Activated naive CD4-positive, alpha-beta T cell treated with Interleukin-2 at 50 U/mL for 16 hours (primary cell): Measurements from ENCODE around the gene SRCIN1.

ENCODE experiments used
- DNase-seq: peaks from one replicate; pipeline ENCODE4 v3.0.0-alpha.2; 2020

Gene SRCIN1

DNA sequence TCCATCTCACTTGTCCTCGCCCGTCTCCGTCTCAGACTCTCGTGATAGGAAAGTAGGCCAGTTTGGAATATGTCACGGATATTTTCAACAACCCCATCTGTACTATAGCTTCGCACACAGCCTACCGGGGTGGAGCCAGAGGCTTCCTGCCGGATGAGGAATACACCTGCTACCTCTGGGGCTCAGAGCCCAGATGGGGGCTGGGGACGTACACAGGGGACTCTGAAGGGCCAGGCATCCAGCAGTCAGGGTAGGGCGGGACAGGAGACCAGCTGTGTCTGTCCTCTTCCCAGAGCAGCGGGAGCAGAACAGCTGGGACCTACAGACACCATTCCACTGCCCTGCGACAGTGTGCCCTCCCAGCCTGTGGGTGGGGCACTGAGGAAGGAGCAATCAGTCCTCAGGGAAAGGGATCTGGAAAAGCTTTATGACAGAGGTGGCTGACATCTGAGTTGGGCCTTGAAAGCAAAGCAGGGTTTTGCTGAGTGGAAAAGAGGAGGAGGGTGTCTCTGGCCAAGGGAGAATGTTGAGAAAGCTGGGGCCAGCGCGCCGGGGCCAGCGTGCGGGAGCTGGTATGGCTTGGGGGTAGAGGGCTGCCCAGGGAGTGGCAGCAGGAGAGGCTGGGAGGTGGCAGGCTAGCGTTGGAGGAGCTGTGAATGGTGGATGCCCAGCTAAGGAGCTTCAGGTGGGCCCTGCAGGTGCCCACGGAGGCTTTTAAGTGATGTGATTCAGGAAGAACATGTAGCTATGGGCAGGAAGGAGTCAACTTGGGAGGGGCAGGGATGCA is 11.5 kb upstream of the SRCIN1 start:
- no peak for DNase-seq

DNA sequence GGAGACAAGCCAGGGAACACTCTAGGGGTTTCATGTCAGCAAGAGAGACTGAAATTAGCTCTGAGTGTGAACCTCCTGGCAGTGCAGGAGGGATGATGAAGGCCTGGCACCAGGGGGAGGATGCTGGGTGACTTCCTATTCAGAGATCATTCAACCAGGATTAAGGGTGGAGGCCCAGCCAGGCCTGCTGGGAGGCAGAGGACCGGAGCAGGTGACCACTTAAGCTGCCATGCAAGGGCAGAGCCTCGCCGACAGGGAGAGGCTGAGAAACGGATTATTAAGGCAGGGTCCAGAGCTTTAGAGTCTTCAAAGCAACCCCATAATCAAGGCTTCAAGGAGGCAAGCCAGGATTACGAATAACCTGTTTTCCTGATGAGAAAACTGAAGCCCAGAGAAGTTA is 10.6 kb upstream of the SRCIN1 start:
- no peak for DNase-seq

DNA sequence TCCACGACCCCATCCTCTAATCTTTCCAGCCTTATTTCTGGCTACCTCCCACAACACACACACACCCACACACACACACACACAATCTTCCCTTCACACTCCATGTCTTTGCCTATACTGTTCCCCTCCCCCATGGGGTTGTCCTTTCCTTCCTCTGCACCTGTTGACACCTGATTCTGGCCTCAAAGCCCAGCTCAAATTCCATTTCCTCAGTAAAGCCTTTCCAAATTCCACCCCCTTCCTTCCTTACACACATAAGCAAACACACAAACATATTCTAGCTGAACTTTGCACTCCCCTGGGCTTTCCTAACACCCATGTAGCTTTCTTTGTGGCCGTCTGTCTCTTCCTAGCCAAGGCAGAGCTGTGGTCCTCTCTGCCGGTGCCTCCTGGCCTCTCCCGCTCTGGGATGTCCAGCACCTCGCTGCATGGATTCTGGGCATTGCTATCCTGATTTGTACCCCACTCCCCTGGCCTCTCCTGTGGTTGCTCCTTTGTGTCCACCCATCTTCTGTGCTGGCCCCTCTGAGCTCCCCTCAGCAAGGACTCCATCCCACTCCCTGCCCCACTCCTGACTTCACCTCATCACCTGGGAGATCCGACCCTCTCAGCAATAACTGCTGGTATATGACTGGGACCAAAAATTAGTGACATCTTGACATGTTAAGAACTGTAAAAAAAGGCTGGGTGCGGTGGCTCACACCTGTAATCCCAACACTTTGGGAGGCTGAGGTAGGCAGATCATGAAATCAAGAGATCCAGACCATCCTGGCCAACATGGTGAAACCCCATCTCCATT is 8.4 kb upstream of the SRCIN1 start:
- DNase-seq, result no peak

DNA sequence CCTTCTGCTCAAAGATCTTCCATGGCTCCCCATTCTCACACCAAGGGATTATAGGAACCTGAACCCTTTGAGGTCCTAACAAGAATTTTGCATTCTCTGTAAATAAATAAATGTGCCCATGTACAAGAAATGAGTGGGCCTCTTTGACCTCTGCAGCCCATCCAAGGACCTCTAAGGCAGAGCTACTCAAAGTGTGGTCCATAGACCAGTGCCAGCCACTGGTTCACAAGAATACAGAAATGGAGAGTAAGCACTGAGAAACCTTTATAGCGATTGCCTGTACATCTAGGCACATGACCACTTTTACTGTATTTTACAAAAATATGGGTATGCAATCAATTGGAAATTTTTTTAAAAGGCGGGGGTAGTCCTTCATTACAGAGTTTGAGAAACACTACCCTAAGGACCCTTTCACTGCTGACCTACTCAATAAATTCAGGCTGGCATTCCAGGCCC is 7.8 kb upstream of the SRCIN1 start:
- DNase-seq, result no peak

DNA sequence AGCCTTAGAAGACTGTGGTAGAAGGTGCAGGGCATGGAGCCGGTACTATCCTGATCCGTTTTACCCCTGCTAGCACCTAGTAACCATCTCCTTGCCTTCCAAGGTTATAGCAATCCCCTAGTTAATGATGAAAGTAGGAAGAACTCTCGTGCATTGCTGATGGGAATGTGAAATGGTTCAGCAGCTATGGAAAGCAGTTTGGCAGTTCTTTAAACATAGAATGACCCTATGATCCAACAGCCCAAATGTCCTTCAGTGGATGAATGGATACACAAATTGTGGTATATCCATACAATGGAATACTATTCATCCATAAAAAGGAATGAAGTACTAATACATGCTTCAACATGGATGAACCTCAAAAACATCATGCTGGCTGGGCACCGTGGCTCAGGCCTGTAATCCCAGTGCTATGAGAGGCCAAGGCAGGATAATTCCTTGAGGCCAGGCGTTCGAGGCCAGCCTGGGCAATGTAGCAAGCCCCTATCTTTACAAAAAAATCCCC is 6.2 kb upstream of the SRCIN1 start:
- no peak for DNase-seq

DNA sequence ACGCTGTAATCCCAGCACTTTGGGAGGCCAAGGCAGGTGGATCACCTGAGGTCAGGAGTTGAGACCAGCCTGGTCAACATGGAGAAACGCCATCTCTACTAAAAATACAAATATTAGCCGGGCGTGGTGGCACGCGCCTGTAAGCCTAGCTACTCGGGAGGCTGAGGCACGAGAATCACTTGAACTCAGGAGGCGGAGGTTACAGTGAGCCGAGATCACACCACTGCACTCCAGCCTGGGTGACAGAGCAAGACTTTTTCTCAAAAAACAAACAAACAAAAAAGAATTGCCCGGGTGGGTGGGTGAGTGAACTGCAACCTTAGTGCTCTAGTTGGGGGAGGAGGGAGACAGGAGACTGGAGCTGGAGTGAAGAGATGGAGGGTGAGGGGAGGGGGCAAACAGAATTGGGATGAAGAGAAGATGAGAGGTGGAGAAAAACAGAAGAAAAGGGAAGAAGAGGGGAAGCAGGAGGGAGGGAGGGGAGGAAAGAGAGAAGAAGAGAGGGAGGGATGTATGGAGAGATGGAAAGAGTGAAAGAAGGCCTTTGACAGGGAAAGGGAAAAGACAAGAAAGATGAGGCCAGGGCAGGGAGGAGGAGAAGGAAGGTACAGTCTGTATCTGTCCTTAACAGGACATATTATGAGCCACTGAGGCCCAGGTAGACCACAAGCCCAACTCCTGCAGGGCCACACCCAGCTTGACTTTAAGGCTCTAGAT is 5.5 kb upstream of the SRCIN1 start:
- DNase-seq, result no peak

DNA sequence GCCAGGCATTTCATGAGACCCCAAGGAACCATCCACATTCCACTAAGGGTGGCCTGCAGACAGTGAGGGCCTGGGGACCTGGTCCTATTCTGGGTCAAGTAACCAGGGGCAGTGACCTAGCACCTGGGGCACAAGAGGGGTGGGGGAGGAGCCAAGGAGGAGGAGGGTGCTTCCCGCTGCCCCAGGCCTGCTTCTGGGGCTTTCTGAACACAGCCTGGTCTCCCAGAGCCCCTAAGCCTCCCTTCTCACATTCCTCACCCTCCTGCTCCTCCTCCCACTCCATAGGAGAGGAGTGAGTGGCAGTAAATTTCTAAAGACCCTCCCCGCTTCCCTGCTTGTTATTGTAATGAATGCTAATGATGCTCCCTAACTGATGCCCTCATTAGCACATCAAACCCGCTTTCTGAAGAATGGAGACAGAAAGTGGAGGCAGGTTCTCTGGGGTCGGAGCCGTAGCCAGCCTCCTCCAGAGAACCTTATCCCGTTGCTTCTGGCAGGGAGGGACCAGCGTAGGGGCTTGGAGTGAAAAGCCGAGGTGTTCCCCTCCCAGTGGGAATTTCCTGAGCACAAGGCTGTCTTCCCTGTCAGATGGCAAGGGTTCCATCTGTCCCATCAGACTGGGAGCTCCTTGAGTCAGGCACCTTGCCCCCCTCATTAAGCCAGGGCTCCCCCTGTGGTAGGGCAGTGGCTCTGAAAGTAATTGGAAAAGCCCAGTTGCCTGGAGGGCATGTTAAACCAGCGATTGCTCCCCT is 3.7 kb upstream of the SRCIN1 start:
- no peak for DNase-seq

DNA sequence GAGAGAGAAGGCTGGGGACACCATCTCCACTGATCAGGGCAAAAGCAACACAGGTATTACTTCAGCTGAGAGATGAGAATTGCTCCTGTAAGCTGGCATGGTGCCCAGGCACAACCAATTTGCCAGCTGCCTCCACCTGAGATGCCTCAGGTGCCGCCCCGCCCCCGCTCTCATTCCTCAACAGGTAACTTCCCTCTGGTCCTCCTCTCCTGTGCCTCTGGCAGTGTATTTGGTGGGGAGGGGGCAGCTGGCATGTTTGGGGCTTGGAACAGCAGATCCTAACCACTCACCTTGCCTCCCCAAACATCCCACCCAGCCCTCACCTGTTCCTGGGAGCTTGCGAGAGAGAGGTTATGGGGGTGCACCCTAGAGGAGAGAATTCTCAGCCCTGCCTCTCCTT is 2.9 kb upstream of the SRCIN1 start:
- DNase-seq, result no peak

DNA sequence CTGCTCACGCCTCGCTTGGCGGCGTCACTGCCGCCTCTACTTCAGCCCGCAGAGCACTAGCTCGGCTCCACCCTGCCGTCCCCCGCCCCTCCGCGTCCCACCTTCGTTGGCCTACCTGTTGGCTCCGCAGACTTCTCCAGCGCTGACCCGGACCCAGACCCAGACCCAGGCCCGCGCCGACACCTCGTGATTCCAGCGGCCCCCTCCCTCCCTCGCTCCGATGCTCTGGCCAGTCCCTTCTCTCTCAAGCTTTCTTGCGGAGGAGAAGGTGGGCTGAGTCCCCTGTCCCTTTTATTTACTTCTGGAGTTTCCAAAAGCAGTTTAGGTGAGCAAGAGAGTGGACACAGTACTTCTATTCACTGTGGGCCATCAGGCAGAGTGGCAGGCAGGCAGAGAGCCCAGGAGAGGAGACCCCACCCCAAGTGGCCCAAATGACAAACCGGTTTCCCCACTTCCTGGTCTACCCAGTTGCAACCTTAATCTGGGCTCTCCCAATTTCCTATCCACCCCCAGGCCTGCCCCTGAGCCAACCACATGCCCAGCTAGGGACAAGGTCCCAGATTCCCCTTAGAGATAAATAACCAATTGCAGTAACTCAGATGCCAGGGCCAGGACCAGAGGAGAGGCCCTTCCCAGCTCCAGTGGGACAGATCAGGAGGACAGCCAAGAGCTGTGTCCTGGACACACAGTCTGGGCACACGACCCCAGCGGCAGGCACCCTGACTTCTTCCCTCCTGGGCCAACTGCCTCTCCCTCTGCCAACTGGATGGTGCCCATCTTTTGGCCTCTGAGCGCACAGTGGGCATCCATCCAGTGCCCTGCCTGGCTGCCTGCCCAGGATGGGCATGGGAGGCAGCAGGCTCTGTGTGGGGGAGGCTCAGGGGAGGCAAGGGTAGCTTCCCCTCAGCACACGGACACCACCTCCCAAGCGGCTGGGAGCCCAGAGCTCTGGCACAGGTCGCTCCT is 1.2 kb upstream of the SRCIN1 start:
- no peak for DNase-seq

DNA sequence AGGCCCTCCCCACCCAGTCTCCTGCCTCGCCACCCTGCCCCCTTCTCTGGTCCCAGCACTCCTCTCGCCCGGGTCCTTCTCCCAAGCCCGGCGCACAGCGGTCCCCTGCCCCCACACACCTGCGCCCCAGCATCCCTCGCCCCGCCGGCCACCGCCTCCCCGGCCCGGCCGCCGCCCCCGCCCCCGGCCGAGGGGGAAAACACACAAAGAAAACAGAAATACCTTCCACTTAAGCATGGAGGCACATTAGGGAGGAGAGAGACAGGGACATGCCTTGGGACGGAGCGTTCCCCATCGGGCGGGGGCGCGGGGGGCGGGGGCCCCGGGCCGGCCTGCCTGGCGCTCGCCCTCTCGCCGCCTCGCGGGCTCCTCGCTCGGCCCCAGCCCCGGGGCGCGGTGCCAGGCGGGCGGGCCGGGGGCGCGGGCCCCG is 326 bp downstream of the SRCIN1 start:
- no peak for DNase-seq

DNA sequence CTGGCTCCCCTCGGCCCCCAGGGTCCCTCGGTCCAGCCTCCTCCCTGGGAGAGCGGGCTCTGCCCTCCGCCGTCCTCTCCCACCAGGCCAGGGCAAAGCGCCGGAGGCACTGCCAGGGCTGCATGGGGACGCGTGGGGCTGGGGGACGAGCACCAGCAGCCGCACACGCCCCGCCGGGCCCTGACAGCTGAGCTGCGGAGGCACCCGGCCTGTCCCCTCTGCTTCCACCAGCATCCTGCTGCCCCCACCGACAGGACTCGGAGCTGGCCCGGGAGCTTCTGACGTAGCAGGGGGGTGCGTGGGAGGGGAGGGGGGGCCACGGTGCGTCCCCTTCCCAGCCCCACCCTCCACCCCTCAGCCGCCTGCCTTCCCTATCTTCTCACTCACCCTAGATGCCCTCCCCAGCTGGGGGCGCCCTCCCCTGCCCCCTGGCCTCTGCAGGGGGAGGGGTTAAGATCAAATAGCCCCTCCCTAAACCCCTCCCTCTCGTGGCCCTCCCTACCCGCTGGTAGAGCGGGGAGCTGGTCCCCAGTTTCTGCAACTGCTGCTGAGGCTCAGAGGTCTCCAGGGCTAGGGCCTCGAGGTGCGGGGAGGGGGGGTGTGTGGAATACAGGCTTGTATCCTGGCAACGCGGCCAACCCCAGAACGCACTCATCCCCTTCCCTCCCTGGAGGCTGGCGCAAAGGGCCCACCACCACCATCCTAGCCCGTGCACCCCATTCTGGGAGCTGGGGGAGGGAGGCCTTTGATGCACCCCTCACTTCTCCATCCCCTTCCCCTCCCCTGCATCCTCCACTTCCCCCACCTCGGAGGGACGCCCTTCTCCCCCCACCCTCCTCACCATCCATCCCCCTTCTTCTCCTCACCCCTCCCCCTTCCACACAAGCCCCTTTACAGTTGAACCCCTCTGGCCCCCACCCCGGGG is 1.0 kb downstream of the SRCIN1 start:
- peak; percentile 23 for DNase-seq

DNA sequence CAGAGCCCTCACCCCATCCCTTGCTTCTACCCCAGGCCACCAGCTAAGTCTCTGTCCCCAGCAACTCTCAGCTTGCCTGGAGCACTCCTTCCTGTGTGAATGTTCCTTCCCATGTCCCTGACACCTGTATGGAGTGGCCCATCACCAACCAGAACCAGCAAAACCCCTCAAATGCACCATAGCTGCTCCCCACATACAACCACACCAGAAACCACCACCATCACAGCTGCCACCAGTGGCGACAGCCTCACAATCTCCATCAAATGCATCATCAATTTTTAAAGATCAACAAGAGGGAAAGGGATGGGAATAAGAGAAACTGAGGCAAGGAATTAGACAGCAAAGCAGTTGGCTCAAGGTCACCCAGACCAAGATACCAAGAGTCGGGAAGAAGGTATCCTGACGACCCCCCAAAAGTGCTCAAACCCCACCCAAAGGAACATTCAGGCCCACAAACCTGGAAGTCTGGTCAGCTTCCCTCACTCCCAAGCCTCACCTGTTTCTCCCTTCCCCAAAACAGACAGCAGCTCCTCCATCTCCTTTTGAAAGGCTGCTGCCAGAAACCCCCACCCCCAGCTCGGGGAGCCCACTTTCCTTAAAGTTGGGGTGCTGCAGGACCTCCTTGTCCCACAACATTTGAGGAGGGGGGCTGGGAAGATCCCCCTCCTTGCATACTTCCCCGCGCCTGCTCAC is 1.8 kb downstream of the SRCIN1 start:
- DNase-seq, result no peak

DNA sequence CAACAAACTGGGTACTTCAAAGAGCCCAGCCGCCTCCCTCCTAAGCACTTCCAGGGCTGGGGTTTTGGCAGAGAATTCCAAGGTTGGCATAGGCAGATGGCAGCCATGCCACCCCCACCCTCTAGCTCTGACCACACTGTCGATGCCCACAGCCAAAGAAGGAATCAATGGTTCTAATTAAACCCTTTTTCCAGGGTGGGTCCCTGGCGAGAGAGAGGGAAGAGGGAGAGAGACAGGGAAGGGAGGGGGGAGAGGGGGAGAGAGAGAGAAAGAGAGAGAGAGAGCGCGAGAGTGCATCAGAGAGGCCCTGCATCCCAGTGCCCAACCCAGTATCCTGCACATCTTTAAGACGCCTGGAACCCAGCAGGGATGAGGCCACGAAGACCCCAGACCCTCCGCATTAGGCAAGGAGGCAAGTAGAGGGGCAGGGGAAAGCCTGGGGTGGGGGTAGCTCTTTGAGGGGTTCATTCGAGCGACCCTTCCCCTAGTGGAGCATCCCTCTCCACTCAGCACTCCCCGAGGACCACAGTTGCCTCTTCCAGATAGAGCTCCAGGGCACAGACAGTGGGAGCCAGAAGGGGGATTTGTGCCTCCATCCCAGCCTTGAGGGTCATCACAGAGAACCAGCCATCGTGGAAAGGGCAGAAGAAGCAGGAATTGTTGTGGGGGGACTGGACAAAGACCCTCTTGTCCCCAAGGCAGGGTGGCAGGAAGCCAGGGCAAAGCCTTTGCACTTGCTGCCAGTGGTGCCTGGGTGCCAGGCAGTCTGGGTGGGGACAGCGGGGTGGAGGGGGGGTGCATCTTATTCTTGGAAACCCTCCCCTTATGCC is 2.6 kb downstream of the SRCIN1 start:
- no peak for DNase-seq

DNA sequence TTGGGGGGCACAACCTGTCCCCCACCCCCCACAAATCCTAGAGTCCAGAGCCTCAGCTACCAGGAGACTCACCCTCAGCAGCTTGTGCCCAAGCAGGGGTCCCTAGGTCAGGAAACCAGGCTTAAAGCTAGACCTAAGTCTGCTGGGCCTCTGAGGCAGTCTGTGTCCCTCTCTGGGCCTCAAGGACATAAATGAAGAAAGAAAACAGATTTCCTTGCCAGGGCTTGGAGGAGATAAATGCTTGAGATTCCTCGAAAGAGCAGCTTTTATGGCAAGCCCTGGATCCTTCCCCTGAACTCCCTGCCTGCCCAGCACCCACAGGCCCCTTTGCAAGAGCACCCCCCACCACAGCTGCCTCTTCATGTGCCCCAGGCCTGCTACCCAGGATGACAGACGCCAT is 3.3 kb downstream of the SRCIN1 start:
- no peak for DNase-seq

DNA sequence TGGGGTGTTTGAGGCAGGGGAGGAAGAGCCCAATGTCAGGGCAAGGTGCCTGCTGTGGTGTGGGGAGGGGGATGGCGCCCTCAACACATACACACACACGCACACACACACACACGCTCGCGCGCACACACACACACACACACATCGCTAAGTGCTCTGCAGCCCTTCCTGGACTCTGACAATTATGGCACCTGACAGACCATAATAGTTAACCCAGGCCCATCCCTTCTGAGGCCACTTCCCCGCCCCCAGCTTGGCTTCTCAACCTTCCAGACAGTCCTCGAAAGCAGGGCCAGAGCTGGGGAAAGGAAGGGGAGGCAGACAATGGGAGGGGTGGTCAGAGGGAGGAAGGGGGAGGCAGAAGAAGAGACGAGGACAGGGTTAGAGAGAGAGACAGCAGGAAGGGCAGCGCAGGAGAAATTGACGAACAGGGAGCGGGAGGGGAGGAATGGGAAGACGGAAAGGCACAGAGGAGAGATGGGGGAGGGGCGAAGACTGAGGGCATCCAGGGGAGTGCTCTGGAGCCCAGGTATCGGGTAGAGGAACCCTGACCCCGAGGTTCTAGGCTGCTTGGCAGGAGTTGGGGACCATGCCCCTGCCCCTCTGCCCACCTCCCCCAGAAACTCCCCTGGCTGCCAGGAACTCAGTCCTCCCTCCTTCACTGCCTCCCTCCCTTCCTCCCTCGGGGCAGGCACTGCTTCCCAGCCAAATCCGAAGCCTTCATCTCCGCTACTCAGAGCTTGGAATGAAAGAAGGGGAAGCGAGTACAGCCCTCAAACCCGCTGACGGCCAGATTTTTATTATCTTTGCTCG is 4.0 kb downstream of the SRCIN1 start:
- no peak for DNase-seq

DNA sequence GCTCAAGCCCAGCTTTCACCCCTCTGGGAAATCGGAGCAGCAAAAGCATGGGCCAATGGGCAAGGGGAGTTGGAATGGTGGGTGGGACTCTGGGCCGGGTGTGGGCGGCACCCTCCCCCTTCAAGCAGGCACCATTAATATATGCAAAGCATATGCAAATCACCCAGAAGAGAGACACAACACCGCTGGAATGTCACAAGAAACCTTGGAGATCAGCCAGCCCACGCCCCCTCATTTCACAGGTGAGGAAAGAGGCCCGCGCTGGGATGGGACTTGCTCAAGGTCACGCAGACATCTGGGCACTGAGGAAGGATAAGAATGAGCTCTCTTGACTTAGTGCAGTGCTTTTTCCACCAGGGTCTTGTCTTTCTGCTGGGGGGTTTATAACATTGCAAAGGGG is 4.8 kb downstream of the SRCIN1 start:
- no peak for DNase-seq

DNA sequence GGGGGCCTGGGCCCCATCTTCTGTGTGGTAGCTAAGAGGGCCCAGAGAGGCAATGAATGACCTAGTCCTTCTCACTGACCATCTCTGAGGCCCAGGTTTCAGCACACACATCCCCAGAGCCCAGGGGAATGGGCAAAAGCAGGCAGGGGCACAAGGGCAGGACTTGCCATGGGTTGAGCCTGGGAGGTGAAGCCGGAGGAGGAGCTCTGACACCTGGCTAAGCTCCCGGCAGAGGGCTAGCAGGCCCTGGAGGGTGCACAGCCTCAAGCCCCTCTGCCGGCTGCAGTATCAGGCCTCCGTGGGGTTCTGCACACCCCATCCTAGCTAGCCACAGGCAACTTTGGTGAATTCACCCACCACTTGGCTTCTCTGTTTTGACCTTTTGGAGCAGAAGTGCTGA is 5.3 kb downstream of the SRCIN1 start:
- no peak for DNase-seq

DNA sequence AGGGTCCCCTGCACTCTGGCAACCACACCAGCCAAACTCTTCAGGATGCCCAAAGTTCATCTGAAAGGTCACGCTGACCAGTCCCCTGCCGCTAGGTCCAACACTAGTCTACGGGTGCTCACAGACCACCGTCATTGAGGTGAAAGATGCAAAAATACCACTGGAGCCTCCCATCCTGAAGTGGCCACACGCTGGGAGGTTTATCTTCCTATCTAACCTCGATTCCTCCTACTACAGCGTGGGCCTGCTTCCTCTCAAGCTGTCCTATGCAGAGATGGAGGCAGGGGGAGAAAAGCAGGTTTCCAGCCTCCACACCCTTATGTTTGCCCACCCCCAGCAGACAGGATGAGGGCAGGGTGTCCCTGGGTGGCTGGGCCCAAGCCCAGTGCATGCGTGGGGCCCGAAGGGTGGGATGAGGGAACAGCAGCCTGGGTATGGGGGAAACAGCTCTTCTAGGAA is 6.3 kb downstream of the SRCIN1 start:
- no peak for DNase-seq
